ENCODE data around the gene CRNKL1.

CRNKL1 gene

GRCh38 chr20:19986419-19986818 is 65.8 kb downstream of the CRNKL1 start:
- no peak for TF ChIP-seq CTCF (IDR thresholded peaks at IDR 0.05; ENCODE audit: borderline replicate concordance, insufficient read depth, low read depth, low read length)
- no peak overlapping the region for H3K4me3 ChIP-seq (ENCODE audit: low read depth, low read length)

Measured in GM12875 (cell line).